ENCODE measurements around the gene RC3H1. TPM values are rescaled to one million over a fixed set of nuclear protein-coding genes. Genes with fewer than 3 reads are reported as not detected.

RC3H1 gene
- total and polyA plus RNA-seq, 2 of the 13 experiments (the other 11 are each of a cell fraction or from before 2014, with no cell fraction given), result 11.2 to 19.6 TPM

GRCh38 chr1:174008979-174009378 lies 13.2 kb downstream of the RC3H1 start:
- no peaks in the 10 kb centered on the region for H3K27me3 ChIP-seq (ENCODE audit: control insufficient read depth in 1 of 2, insufficient read depth in 2 of 2, low read length in 2 of 2)
- FAIRE-seq, result no peak
- peaks cover 29% of the 10 kb centered on the region for H4K20me1 ChIP-seq (ENCODE audit: insufficient read depth, low read length)
- no peak overlapping the region for H3K9ac ChIP-seq (ENCODE audit: insufficient read depth, low read depth, low read length)
- peaks cover 5% of the 10 kb centered on the region for H3K4me1 ChIP-seq (ENCODE audit: insufficient read depth, low read length)
- H2AFZ ChIP-seq (ENCODE audit: low read length), result no peak overlapping the region
- in situ Hi-C loops (cut with HindIII; ENCODE audit: extremely low pct_ligation_motif_present, low pct_unique_long_range_greater_than_20kb), result no loop called here
- no peak for DNase-seq (ENCODE audit: low spot score)
- peaks cover 85% of the 10 kb centered on the region for H3K79me2 ChIP-seq (ENCODE audit: insufficient read depth, low read length)
- no peak overlapping the region for H3K4me3 ChIP-seq (replicated peaks in 1 of 3; ENCODE audit: insufficient read depth in 1 of 3, low read depth in 2 of 3, low read length in 3 of 3)
- no peaks in the 10 kb centered on the region for H3K9me3 ChIP-seq (ENCODE audit: low read length)
- ChIA-PET POLR2A (no interaction called here), CTCF (ENCODE audit: low intra/inter-chr PET ratio, low total read pairs) (no interaction called here)
- peaks cover 3 to 21% of the 10 kb centered on the region in 2 experiments; a peak in 3 of 5 replicates for H3K36me3 ChIP-seq (replicated peaks in 1 of 2; ENCODE audit: control insufficient read depth in 1 of 2, insufficient read depth in 2 of 2, low read length in 2 of 2)
- ATAC-seq, result no peak
- intact Hi-C loops (cut with micrococcal nuclease; ENCODE audit: unreplicated experiment), result no loop called here
- no peak overlapping the region for H3K4me2 ChIP-seq (ENCODE audit: low read depth, low read length)
- 96% methylated on average over 1 of the region's 1 CpG for WGBS (ENCODE audit: low lambda C conversion rate)
- TF ChIP-seq CEBPG (CRISPR knock-in tag; IDR thresholded peaks at IDR 0.05) (peak; percentile 29; the same call in 1 of the 2 replicates), ZNF354B (CRISPR knock-in tag; IDR thresholded peaks at IDR 0.05) (no peak), CEBPB (IDR thresholded peaks at IDR 0.05; ENCODE audit: borderline replicate concordance, low read depth, low read length) (peak; percentile 68)
- no TSS peak for BruUV-seq (replicated peaks)
- H3K27ac ChIP-seq (ENCODE audit: extremely low read length, insufficient read depth, low read length), result no peak overlapping the region

GRCh38 chr1:174008269-174008668 lies 13.9 kb downstream of the RC3H1 start:
- ChIA-PET POLR2A (no interaction called here), CTCF (ENCODE audit: low intra/inter-chr PET ratio, low total read pairs) (no interaction called here)
- TF ChIP-seq ZNF790 (CRISPR knock-in tag; IDR thresholded peaks at IDR 0.05; ENCODE audit: borderline replicate concordance) (no peak), ZNF75D (CRISPR knock-in tag; IDR thresholded peaks at IDR 0.05; ENCODE audit: borderline replicate concordance) (no peak), SIX4 (CRISPR knock-in tag; IDR thresholded peaks at IDR 0.05) (no peak), ARID3A (IDR thresholded peaks at IDR 0.05; ENCODE audit: low read depth, low read length) (no peak), ZNF205 (CRISPR knock-in tag; IDR thresholded peaks at IDR 0.05) (no peak), ESRRA (CRISPR knock-in tag; IDR thresholded peaks at IDR 0.05; ENCODE audit: low read depth) (no peak), ZNF687 (CRISPR knock-in tag; IDR thresholded peaks at IDR 0.05) (no peak), ZNF768 (CRISPR knock-in tag; IDR thresholded peaks at IDR 0.05) (no peak), KLF6 (CRISPR knock-in tag; IDR thresholded peaks at IDR 0.05) (no peak)

More at GRCh38 chr1:174008269-174008668, 13.9 kb downstream of the RC3H1 start:
- H3K4me3 ChIP-seq (replicated peaks in 1 of 3; ENCODE audit: insufficient read depth in 1 of 3, low read depth in 2 of 3, low read length in 3 of 3), result no peak overlapping the region
- 94% methylated on average over 2 of the region's 2 CpGs for WGBS (ENCODE audit: low lambda C conversion rate)
- no peak for ATAC-seq
- H3K79me2 ChIP-seq (ENCODE audit: insufficient read depth, low read length), result peaks cover 83% of the 10 kb centered on the region
- no peaks in the 10 kb centered on the region for H3K4me1 ChIP-seq (ENCODE audit: insufficient read depth, low read length)
- no peak for DNase-seq (ENCODE audit: low spot score)
- no peak overlapping the region for H3K27ac ChIP-seq (ENCODE audit: extremely low read length, insufficient read depth, low read length)
- H3K36me3 ChIP-seq (replicated peaks in 1 of 2; ENCODE audit: control insufficient read depth in 1 of 2, insufficient read depth in 2 of 2, low read length in 2 of 2), result peaks cover 3 to 21% of the 10 kb centered on the region in 2 experiments; a peak in 3 of 5 replicates
- peaks cover 25% of the 10 kb centered on the region for H4K20me1 ChIP-seq (ENCODE audit: insufficient read depth, low read length)
- FAIRE-seq, result no peak
- BruUV-seq (replicated peaks), result no TSS peak
- no peaks in the 10 kb centered on the region for H3K27me3 ChIP-seq (ENCODE audit: control insufficient read depth in 1 of 2, insufficient read depth in 2 of 2, low read length in 2 of 2)
- no peak overlapping the region for H3K4me2 ChIP-seq (ENCODE audit: low read depth, low read length)
- no peaks in the 10 kb centered on the region for H3K9me3 ChIP-seq (ENCODE audit: low read length)
- in situ Hi-C loops (cut with HindIII; ENCODE audit: extremely low pct_ligation_motif_present, low pct_unique_long_range_greater_than_20kb) (no loop called here), intact Hi-C loops (cut with micrococcal nuclease; ENCODE audit: unreplicated experiment) (no loop called here)
- H2AFZ ChIP-seq (ENCODE audit: low read length), result no peak overlapping the region
- H3K9ac ChIP-seq (ENCODE audit: insufficient read depth, low read depth, low read length), result no peak overlapping the region

Measured in HepG2 (cell line).